WTC11 (cell line): Measurements from ENCODE around the gene PXYLP1.

Source experiments
- AFF4 ChIP-seq: sonication (generic); formaldehyde crosslinking; IDR thresholded peaks from 2 replicates; pipeline ENCODE4 v1.8.1; 2023; ENCODE audit warnings: mild to moderate bottlenecking, missing genetic modification reagents, borderline replicate concordance
- CTCF ChIP-seq: fragments of 200-600 bp; IDR thresholded peaks from 2 replicates; pipeline ENCODE4 v1.8.0; 2022; ENCODE audit warnings: antibody characterized with exemption
- ESRRA ChIP-seq: sonication (generic); formaldehyde crosslinking; IDR thresholded peaks from 2 replicates; pipeline ENCODE4 v1.8.1; 2022; ENCODE audit warnings: mild to moderate bottlenecking, missing genetic modification reagents, borderline replicate concordance
- FOXP1 ChIP-seq: sonication (generic); formaldehyde crosslinking; IDR thresholded peaks from 2 replicates; pipeline ENCODE4 v1.8.0; 2022; ENCODE audit warnings: missing genetic modification reagents, mild to moderate bottlenecking, moderate library complexity, borderline replicate concordance

GRCh38 chr3:141193066-141193830 is 38.4 kb upstream of the PXYLP1 start:
- TF ChIP-seq AFF4 (CRISPR knock-in tag): no peak
- no peak for TF ChIP-seq FOXP1 (CRISPR knock-in tag)
- TF ChIP-seq CTCF: no peak
- no peak for TF ChIP-seq ESRRA
